ENCODE measurements around the gene GOLGA2. TPM values are rescaled to one million over a fixed set of nuclear protein-coding genes. Genes with fewer than 3 reads are reported as not detected.
A peak's percentile ranks its signal among the peaks of the same experiment; 100 is the strongest.

GOLGA2 gene
- total RNA-seq, 1 donor from 2014 or later: 105 TPM

DNA sequence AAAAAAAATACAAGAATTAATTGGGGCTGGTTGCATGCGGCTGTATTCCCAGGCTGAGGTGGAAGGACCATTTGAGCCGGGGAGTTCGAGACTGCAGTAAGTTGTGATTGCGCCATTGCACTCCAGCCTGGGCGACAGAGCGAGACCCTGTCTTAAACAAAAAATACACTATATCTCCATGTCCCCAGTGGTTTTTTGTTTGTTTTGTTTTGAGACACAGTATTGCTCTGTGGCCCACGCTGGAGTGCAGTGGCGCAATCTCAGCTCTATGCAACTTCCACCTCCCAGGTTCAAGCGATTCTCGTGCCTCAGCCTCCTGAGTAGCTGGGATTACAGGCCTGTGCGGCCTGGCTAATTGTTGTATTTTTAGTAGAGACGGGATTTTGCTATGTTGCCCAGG lies 48.0 kb upstream of the GOLGA2 start:
- Mint-ChIP-seq H3K36me3 (ENCODE audit: low read depth, unreplicated experiment) (peaks cover 10% of the 10 kb centered on the region), H3K4me3 (ENCODE audit: unreplicated experiment) (peak overlapping the region; percentile 96), H3K4me1 (ENCODE audit: low read depth, unreplicated experiment) (peaks cover 6% of the 10 kb centered on the region), H3K27me3 (ENCODE audit: low read depth, unreplicated experiment) (no peaks in the 10 kb centered on the region), H3K9me3 (ENCODE audit: unreplicated experiment) (no peaks in the 10 kb centered on the region), H3K27ac (ENCODE audit: unreplicated experiment) (peak overlapping the region; percentile 75)
- Histone ChIP-seq H3K9ac (ENCODE audit: low read length) (peak overlapping the region; percentile 95), H3K4me2 (ENCODE audit: low read length) (peak overlapping the region; percentile 97), H3K27me3 (ENCODE audit: insufficient read depth, low read length) (no peaks in the 10 kb centered on the region), H2AFZ (ENCODE audit: low read depth, low read length) (no peak overlapping the region), H3K9me3 (ENCODE audit: insufficient read depth, low read depth, low read length) (no peaks in the 10 kb centered on the region), H3K4me3 (ENCODE audit: insufficient read depth, low read depth, low read length) (peak overlapping the region; percentile 96), H4K20me1 (ENCODE audit: insufficient read depth, low read length) (peaks cover 9% of the 10 kb centered on the region), H3K4me1 (ENCODE audit: insufficient read depth, low read length) (peaks cover 15% of the 10 kb centered on the region), H3K36me3 (ENCODE audit: insufficient read depth, low read length) (peaks cover 17% of the 10 kb centered on the region), H3K79me2 (ENCODE audit: insufficient read depth, low read length) (peaks cover 49% of the 10 kb centered on the region), H3K27ac (ENCODE audit: low read depth, low read length) (peak overlapping the region; percentile 94)
- TF ChIP-seq EZH2 (IDR thresholded peaks at IDR 0.05; ENCODE audit: insufficient read depth, low read length): no peak
- TF ChIP-seq, protein P1, sequence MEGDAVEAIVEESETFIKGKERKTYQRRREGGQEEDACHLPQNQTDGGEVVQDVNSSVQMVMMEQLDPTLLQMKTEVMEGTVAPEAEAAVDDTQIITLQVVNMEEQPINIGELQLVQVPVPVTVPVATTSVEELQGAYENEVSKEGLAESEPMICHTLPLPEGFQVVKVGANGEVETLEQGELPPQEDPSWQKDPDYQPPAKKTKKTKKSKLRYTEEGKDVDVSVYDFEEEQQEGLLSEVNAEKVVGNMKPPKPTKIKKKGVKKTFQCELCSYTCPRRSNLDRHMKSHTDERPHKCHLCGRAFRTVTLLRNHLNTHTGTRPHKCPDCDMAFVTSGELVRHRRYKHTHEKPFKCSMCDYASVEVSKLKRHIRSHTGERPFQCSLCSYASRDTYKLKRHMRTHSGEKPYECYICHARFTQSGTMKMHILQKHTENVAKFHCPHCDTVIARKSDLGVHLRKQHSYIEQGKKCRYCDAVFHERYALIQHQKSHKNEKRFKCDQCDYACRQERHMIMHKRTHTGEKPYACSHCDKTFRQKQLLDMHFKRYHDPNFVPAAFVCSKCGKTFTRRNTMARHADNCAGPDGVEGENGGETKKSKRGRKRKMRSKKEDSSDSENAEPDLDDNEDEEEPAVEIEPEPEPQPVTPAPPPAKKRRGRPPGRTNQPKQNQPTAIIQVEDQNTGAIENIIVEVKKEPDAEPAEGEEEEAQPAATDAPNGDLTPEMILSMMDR (IDR thresholded peaks at IDR 0.05; ENCODE audit: insufficient read depth, low read depth, low read length): no peak
- no peak for DNase-seq (ENCODE audit: low read depth)
- no peak for FAIRE-seq

DNA sequence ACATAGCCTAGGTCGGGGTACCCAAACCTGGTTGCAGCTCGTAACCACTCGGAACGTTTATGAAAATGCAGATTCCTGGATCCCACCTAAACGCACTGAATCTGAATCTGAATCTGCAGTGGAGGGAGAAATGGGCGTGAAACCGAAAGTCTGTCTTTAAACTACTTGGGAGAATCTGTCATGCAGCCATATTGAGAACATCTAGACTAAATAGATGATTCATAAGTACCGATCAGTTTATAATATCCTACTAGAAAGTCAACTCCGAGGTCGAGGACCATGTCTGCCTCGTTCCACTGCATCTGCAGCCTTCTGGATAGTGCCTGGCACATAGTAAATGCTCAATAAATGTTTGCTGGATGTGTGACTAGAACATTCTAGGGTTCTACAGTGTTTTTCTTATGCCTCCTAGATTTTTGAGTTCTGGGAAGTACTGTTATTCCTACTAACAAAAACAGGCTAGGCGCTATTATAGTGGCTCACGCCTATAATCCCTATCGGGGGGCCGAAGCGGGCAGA lies 47.5 kb upstream of the GOLGA2 start:
- H3K4me2 ChIP-seq (ENCODE audit: low read length): peak overlapping the region; percentile 97
- Mint-ChIP-seq H3K4me1 (ENCODE audit: low read depth, unreplicated experiment) (peaks cover 6% of the 10 kb centered on the region), H3K36me3 (ENCODE audit: low read depth, unreplicated experiment) (peaks cover 5% of the 10 kb centered on the region), H3K27me3 (ENCODE audit: low read depth, unreplicated experiment) (no peaks in the 10 kb centered on the region), H3K9me3 (ENCODE audit: unreplicated experiment) (no peaks in the 10 kb centered on the region), H3K27ac (ENCODE audit: unreplicated experiment) (peak overlapping the region; percentile 12), H3K4me3 (ENCODE audit: unreplicated experiment) (peak overlapping the region; percentile 96)
- peak overlapping the region; percentile 95 for H3K9ac ChIP-seq (ENCODE audit: low read length)
- H3K4me3 ChIP-seq (ENCODE audit: insufficient read depth, low read depth, low read length): peak overlapping the region; percentile 96
- peak overlapping the region; percentile 94 for H3K27ac ChIP-seq (ENCODE audit: low read depth, low read length)
- DNase-seq (ENCODE audit: low read depth) (peak; percentile 34), FAIRE-seq (no peak)
- no peaks in the 10 kb centered on the region for H3K9me3 ChIP-seq (ENCODE audit: insufficient read depth, low read depth, low read length)
- H2AFZ ChIP-seq (ENCODE audit: low read depth, low read length): peak overlapping the region; percentile 100
- H3K27me3 ChIP-seq (ENCODE audit: insufficient read depth, low read length): no peaks in the 10 kb centered on the region
- H3K79me2 ChIP-seq (ENCODE audit: insufficient read depth, low read length): peaks cover 49% of the 10 kb centered on the region
- TF ChIP-seq EZH2 (IDR thresholded peaks at IDR 0.05; ENCODE audit: insufficient read depth, low read length): no peak
- TF ChIP-seq, protein P1 (IDR thresholded peaks at IDR 0.05; ENCODE audit: insufficient read depth, low read depth, low read length): no peak
- peaks cover 15% of the 10 kb centered on the region for H3K4me1 ChIP-seq (ENCODE audit: insufficient read depth, low read length)
- peaks cover 9% of the 10 kb centered on the region for H4K20me1 ChIP-seq (ENCODE audit: insufficient read depth, low read length)
- H3K36me3 ChIP-seq (ENCODE audit: insufficient read depth, low read length): peaks cover 14% of the 10 kb centered on the region
